Measurements from ENCODE around the gene VMP1.
A peak's percentile ranks its signal among the peaks of the same experiment; 100 is the strongest.
"Not testable (repeated sequence)": the region's sequence is repeated elsewhere in the genome, so short reads cannot be mapped to it uniquely, and the experiment has no call there.

The VMP1 gene

DNA sequence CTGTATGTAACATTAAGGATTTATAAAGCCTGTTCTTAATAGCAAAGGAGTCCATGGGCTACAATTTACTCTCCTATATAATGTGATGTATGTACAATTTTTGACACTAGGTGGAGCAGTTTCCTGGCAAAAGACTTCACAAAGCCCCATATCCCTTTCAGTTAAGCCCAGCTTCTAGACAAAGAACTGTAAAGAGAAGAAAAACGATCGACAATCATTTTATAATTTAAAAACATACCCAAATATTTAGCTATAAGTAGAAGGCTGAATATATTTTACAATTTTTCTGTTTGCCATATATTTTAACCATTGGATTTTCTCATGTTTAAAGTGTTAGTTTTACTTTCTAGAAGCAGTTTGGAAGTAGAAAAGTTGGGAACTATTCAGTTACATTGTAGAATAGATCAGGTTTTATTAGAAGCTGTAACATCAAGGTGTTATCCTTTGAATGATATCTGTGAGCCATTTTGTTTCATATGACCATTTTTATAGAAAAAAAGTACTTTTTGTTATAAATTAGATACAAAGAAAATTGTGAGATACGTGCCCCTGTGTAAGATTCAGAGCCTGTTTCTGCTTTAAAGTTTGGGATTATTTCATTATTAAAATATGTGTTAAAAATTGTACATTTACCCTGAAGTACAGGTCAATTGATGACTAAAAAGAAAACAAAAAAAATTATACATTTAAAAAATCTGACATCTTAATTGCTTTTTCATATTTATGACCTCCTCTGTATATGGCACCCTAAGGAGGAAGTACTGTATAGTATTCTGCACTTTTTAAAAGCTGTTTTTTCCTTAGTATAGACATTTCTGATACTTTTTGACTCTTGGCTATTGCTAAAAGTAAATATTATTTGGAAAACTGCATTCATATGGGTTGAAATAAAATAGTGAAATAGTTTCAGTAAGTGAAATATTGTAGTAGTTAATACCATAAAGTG, 46.3 kb downstream of the VMP1 start:
- peak; percentile 94 for DNase-seq (ENCODE audit: low read depth, low spot score)

- DNase-seq (ENCODE audit: low read depth, low spot score) = peak; percentile 94
Observed at GRCh38 chr17:59754552-59754951, 47.1 kb downstream of the VMP1 start.

DNA sequence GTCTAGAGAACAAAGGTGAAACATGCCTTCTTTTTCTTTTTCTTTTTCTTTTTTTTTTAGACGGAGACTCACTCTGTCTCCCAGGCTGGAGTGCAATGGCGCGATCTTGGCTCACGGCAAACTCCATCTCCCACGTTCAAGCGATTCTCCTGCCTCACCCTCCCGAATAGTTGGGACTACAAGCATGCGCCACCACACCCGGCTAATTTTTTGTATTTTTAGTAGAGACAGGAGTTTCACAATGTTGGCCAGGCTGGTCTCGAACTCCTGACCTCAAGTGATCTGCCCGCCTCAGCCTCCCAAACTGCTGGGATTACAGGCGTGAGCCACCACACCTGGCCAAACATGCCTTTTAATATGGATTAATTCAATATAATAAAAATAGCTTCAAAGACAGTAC, 47.6 kb downstream of the VMP1 start:
- not testable (repeated sequence) for DNase-seq (ENCODE audit: low read depth, low spot score)

DNA sequence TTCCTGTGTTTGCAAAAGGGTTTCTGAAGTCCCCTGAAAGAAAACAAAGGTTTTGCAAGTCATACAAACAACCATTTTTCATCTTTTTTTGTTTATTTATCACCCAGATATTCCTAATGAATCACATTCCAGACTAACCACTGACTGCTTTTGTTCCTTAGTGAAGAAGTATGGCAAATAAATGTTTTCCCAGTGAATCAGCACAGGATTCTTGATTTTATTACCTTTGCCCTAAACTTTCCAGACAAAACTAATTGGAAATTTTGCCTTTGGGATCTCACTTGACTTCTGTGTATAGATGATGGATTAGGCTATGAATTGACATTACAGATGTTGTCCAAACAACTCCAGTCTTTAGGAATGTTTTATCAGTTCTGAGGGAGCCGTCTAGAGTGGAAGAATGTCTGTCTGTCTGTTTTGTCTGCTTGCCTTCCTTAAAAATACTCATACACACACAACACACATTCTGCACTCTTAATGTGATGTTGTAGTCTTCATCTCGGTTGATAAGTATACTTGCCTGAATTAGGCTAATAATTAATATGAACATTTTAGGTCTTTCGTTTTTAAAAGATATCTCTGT, 48.9 kb downstream of the VMP1 start:
- peak; percentile 91 for DNase-seq (ENCODE audit: low read depth, low spot score)

GRCh38 chr17:59757043-59757442, 49.6 kb downstream of the VMP1 start:
- DNase-seq (ENCODE audit: low read depth, low spot score) = no peak

GRCh38 chr17:59757470-59757869, 50.0 kb downstream of the VMP1 start:
- DNase-seq (ENCODE audit: low read depth, low spot score) = no peak

DNA sequence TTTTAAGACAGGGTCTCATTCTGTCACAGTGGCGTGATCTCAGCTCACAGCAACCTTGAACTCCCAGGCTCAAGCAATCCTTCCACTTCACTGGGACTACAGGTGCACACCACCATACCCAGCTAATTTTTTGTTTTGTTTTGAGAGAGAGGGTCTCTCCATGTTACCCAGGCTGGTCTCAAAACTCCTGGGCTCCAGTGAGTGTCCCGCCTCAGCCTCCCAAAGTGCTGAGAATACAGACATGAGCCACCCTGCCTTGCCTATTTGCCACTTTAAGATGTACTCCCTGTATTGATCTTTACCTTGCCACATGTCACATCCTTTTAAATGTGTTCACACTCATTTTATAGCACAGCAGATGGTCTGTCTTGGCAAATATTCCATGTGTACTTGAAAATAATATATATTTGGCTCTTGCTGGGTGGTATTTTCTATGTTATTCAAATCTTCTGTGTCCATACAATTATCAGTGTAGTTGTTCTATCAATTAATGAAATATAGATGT, 50.5 kb downstream of the VMP1 start:
- no peak for DNase-seq (ENCODE audit: low read depth, low spot score)

DNA sequence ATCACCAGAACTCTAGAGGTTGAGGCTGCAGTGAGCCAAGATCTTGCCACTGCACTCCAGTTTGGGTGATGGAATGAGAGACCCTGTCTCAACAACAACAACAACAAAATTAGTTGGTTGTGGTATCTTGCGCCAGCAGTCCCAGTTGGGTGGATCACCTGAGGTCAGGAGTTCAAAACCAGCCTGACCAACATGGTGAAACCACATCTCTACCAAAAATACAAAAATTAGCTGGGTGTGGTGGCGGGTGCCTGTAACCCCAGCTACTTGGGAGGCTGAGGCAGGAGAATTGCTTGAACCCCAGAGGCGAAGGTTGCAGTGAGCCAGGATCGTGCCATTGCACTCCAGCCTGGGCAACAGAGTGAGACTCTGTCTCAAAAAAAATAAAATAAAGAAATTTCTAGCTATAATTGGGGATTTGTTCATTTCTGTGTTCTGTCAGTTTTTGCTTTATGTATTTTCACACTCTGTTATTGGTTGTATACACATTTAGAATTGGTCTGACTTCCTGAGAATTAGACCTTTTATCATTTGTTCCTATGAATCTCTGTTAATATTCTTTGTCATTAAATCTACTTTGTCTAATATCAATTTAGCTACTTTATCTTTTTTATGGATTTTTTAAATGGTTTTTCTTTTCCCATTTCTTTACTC, 51.7 kb downstream of the VMP1 start:
- DNase-seq (ENCODE audit: low read depth, low spot score) = not testable (repeated sequence)

GRCh38 chr17:59760160-59760559, 52.7 kb downstream of the VMP1 start:
- no peak for DNase-seq (ENCODE audit: low read depth, low spot score)

DNA sequence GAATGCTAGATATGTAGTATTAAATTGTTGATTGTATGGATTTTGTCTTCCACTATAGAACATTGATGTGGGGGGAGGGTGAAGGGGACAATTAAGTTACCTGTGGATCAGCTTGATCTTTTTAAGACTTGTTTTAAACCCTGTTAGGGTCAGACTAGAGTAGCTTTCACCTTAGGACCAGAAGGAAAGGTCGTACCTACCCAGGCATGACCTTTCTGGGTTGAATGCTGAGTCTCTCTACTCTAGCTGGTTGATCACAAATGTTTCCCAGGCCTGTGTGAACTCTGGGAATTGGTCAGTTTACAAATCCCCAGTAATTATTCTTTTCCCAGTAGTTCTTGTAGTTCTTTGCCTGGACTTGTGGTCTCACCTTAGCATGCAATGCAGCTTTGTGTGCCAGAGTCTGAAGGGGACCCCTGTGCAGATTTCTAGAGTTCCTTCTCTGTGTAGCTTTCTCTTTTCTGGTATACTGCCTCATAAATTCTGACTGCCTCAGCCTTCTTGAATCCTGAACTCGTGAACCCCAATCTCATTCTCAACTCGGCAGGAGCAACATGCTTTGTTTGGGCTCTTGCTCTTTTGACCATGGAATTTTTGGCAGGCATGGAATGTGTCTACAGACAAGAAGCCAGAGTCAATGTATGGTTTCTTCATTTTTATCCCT, 54.1 kb downstream of the VMP1 start:
- peak; percentile 97 for DNase-seq (ENCODE audit: low read depth, low spot score)

DNA sequence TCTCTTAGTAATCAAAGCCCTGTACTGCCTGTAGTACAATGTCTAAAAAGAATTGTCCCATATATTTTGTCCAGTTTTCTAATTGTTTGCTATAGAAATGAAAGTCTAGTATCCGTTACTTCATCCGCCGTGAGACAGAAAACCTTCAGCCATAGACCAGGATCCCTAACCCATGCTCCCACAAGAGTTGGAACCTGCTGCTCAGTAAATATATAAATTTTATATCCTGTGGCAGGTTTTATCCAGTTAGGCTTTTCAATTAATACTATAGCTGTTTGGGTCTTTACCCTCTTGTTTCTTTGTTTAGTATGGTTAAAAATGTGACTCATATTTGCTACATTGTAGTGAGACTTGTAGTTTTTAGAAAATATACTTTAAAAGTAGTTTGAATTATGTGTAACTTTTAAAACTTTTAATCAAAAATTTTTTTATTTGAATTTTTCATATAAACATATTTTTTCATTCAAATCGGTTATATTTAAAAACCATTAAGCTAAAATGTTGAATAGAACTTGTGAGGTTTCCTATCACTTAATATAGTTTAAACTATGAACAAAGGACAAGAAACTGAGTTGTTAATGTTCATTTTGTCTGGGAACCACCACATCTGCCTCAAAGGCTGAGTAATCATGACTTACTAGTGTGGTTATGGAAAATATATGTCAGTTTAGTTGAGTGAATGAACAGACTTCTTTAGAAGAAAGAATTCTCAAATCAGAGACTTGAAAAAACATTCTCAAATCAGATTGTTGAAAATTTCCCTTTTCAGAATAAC, 54.8 kb downstream of the VMP1 start:
- DNase-seq (ENCODE audit: low read depth, low spot score) = peak; percentile 68

GRCh38 chr17:59762824-59763374, 55.4 kb downstream of the VMP1 start:
- no peak for DNase-seq (ENCODE audit: low read depth, low spot score)

DNA sequence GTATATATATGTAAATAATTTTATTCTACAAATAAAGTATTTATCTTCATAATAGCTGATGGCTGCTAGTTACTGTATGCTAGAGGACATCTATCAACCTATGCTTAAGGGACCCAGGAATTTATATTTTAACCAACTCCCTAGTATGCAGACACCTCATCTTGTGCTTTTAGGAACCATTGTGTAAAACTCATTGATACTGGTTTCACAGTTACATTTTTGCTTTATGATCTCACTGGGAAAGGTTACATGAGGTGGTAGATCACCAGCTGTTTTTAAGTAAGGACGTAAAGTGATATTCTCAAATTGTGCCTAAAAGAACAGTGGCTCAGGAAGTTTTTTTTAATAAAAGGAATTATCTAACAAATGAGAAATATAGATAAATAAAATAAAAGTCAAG, 56.4 kb downstream of the VMP1 start:
- peak; percentile 63 for DNase-seq (ENCODE audit: low read depth, low spot score)

DNA sequence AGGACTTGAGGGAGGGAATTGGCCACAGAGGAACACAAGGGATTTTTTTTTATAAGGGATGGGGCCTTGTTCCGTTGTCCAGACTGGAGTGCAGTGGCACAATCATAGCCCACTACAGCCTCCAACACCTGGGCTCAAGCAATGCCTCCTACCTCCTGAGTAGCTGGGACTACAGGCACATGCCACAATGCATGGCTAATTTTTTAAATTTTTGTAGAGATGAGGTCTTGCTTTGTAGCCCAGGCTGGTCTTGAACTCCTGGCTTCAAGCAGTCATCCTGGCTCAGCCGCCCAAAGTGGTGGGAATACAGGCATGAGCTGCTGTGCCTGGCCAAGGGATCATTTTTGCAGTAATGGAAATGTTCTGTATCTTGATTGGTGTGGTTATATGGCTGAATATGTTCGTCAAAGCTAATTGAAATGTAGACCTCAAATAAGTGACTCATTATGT, 56.9 kb downstream of the VMP1 start:
- DNase-seq (ENCODE audit: low read depth, low spot score) = peak; percentile 42

GRCh38 chr17:59765038-59765437, 57.6 kb downstream of the VMP1 start:
- DNase-seq (ENCODE audit: low read depth, low spot score) = no peak

GRCh38 chr17:59766491-59766890, 59.0 kb downstream of the VMP1 start:
- DNase-seq (ENCODE audit: low read depth, low spot score) = no peak

DNA sequence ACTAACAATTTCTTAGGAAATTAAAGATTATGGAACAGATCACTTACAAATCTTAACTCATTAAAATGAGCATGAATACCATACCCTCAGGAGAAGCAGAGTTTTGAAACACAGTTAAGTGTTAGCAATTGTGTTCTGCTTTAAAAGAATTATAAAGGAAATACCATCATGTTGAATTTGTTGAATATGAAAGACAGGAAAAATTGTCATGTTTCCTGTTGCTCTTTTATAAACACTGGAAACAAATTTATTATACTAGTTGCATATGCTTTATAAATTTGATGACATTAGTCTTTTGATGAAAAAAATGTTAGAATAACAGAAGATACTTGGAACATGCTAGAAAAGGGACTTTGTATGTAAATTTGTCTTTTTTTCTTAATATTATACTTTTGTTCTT, 59.7 kb downstream of the VMP1 start:
- DNase-seq (ENCODE audit: low read depth, low spot score) = no peak

DNA sequence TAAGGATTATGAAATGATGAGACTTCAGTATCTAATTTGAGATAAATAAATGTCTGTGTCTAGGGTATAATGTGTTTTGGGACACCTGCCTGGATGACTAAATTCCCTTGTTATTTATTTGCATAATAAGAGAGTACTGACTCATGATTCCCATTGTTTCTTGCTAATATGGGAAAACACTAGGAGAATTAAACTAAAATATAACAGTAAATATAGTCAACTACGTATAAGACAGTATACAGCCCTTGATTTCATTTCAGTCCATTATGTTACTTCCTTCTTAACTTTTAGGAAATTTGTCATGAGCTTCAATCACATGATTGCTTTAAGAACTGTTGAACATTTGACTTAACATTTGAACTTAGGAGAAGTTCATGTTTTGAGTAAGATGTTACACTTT, 62.4 kb downstream of the VMP1 start:
- DNase-seq (ENCODE audit: low read depth, low spot score) = no peak

- DNase-seq (ENCODE audit: low read depth, low spot score) = no peak
Observed at GRCh38 chr17:59771093-59771492, 63.6 kb downstream of the VMP1 start.

- DNase-seq (ENCODE audit: low read depth, low spot score) = no peak
Observed at GRCh38 chr17:59775786-59776350, 68.4 kb downstream of the VMP1 start.

Measured in astrocyte of the hippocampus (primary cell).